Endothelial cell of hepatic sinusoid (primary cell): Measurements from ENCODE around the gene PMF1.

Experiments used
- in situ Hi-C: cut with HindIII; loops from 2 replicates; pipeline ENCODE4 v1.10.0; 2017; ENCODE audit warnings: low sequenced_read_pairs

PMF1 gene

DNA sequence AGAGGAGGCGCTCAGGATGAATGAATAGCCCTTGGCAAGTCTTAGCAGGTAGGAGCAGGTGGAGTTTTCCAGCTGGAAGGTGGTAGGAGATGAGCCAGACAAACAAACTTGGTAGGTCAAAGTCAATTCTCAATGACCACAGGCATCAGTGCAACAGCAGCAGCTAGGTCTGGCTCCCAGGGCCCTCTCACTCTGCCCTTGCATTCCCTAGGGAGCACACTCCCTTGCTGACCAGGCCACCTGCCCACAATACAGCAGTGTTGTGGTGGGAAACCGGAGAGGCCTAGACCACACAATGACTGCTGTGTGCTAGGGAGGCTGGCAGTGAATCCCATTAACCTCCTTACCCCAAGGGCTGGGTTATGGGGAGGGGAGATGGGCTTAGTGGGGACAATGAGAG, 48.1 kb downstream of the PMF1 start:
- in situ Hi-C loops, result no loop called here

DNA sequence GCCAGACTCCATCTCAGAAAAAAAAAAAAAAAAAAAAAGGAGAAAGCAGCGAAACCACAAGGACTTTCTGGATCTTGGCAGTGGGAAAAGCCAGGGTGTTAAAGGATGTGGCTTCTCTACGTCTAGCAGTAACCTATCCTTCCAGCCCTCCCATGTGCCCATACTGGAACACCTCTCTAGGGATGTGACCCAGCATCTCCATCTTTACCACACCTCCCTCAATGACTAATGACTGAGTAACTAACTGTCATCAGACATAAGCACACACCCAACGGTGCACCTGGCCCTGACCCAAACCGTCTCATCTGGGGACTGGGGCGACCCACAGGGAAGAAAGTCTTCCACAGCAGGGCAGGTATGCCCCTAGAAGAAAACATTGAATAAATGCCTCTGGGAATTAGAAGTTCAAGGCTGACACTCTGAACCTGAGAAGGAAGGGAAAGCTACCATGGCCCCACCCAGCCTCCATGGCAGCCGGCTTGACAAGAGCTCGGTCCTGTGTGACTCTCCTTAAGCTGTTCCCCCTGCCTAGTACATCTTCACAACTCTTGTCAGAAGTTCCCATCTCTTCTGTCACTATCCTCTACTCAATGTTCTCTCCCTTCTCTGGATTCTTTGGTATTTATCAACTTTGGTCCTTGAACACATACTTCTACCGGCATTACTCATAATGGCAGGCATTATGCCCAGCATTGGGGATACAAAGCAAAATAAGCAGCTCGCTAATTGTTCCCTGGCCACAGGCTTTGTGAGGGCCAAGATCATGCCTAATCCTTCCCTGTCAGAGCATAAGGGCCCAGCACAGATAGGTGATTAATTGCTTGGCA, 49.9 kb downstream of the PMF1 start:
- in situ Hi-C loops, result no loop called here

DNA sequence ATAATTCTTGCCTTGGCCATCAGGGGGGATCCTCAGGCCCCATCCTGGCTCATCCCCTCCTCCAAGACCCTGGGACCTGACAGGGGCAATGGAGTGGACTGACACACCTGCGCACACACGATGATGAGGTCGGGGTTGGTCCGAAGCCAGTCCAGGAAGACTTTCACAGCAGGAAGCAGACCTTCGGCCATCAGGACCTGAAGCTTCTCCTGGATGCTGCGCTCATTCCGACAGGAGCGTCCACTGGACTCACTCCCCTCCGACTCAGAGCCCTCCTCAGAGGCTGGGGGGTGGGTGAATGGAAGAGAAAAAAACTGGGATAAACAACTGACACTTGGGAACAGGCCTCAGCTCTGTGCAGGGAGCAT, 50.5 kb downstream of the PMF1 start:
- in situ Hi-C loops, result no loop called here

DNA sequence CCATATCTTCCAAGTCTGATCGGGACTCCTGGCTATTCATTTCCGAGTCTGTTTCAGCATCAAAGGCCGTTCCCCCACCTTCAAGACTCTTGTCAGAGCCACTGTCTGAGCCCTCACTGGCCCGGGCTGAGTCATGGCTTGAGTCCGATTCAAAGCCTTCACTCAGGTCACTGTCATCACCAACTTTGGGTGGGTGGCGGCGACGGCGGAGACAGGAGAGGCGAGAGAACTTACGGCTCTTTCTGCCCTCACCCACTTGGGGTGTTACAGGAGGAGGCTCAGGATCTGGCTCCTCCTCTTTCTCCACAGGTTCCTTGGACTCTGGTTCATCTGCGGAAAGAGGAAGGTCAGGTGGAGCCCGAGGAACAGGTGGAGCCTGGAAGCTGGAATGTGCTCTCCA, 53.2 kb downstream of the PMF1 start:
- in situ Hi-C loops, result no loop called here

DNA sequence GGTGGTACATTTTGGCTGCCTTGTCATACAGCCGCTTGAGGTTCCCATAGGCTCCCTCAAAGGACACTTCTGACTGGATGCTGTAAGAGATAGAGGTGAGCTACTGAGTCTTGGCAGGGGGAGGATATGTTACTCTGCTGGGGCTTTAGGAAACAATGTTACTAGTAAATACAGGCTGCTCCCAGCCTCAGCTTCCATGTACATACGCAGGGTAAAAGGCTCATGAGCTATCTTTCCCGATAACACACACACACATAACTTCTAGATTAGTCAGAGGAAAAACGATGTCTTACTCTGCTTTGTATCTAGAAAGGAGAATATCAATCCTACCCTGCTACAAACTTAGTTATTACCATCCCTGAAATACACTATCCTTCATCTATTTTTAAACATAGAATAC, 55.5 kb downstream of the PMF1 start:
- in situ Hi-C loops, result no loop called here

DNA sequence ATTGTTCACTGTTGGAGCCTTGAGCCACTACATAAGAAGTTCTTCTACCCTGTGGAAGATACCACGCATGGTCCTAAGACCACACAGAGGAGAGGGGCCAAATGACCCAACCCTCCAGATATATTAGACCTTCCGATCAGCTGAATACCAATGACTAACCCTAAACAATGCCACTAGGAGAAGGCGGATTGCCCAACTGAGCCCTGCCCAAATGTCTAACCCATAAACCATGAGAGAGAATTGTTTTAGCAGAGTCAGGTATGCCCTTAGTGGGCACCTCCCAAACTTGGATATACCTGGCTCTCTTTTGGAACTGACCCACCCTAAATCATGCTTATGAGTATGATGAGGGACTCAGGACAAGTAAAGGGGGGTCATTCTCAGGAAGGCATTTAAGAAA, 57.5 kb downstream of the PMF1 start:
- in situ Hi-C loops, result no loop called here

DNA sequence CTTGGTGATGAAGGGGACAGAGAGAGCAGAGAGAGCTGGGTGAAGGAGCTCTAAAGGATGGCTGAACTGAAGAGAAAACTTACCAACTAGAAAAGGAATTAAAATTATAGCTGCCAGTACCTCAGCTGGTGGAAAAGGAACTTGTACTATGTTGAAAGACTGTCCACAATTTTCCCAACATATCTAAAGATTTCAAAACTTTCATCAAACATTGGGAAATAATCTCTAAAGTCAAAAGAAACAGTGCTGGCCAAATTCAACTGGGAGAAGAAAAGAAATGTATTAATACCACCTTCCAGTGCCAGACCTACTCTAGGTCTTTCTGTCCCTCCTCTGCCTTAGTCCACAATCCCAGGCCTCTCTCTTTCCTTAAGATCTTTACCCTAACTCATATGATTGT, 63.7 kb downstream of the PMF1 start:
- in situ Hi-C loops, result no loop called here

DNA sequence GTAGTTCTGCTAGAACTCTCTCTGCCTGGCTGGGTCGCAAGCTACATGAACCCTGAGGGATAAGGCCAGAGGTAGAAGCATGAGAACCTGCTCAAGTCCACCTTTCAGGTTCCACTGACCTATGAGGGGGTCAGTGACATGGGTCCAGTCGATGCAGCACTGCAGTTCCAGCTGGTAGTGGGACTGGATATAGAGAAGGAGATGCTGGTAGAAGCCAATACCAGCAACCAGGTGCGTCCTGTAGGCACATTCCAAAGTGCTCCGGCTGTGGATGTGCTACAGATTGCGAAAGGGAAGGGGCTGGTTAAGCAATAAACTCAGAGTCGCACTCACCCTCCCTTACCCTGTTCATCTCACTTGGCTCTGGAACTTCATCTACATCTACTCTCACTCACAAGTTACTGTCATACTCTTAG, 64.2 kb downstream of the PMF1 start:
- in situ Hi-C loops, result no loop called here

DNA sequence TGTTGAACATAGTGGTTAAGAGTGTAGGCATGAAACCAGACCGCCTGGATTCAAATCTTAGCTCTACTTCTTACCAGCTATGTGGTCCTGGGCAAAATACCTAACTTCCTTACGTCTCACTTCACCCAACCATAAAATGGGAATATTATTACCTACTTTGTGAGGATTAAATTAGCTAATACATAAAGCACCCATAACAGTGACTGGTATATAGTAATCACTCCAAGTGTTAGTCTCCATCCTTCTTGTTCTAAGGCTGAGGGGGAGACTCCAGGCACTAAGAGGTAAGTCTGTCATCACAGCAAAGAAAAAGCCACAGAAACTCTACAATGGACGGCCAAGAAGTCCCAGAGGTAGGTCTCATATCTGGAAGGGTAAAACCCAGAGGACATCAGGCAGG, 67.0 kb downstream of the PMF1 start:
- in situ Hi-C loops, result loop anchor here (5.0 kb wide), 1 partner anchor 92 kb away; no protein-coding TSS in a partner anchor

DNA sequence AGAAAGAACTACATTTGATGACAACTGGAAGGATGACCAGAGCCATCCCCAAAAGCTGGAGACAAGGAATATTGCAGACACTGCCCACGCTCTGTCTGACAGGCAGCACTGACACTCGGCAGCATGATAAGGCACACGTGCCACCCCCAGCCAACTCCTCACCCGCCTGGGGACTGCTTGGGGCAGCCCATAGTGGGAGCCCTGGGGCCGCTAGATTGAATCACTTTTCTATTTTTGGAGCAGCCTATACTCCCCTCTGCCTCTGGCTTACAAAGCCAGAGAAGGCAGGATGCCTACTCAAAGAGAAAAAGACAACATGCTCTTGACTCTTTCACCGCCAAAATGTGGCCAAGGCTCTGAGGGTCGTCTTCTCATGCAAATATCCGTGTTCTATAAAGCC, 68.5 kb downstream of the PMF1 start:
- in situ Hi-C loops, result loop anchor here (5.0 kb wide), 1 partner anchor 91 kb away; no protein-coding TSS in a partner anchor

DNA sequence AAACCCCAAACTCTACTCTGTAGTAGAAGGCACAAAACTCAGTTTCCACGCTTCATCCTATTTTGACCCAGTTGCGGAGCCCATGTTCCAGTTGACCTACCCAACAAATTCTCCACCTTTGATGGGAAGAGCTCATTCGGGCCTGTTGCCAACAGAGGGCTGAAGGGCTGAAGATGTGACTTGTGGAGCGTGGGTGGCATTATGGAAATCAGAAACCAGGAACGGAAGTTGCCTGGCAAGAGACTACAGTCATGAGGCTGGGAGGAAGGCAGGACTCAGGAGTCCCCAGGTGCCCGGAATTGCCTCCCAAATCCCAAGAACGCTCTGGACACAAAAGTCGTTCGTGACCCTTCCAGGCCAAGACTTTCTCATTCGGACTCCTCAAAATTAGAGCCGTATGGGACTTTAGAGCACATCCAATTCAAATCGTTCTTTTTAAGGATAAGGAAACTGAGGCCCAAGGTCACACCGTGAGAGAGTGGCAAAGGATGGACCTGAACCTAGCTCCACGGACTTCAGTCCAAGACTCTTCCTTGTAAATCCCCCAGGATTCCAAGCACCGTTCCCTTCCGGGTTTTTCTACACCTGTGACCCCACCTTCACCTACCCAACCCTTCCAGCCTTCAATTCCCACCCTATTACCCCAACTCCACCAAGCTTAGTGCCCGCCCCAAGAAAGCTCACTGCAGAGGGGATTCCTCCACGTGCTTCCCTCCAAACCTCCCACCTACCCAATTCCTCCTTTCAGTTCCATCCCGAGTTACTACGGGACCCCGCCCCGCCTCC, 69.1 kb downstream of the PMF1 start:
- in situ Hi-C loops, result loop anchor here (5.0 kb wide), 1 partner anchor 90 kb away; no protein-coding TSS in a partner anchor

DNA sequence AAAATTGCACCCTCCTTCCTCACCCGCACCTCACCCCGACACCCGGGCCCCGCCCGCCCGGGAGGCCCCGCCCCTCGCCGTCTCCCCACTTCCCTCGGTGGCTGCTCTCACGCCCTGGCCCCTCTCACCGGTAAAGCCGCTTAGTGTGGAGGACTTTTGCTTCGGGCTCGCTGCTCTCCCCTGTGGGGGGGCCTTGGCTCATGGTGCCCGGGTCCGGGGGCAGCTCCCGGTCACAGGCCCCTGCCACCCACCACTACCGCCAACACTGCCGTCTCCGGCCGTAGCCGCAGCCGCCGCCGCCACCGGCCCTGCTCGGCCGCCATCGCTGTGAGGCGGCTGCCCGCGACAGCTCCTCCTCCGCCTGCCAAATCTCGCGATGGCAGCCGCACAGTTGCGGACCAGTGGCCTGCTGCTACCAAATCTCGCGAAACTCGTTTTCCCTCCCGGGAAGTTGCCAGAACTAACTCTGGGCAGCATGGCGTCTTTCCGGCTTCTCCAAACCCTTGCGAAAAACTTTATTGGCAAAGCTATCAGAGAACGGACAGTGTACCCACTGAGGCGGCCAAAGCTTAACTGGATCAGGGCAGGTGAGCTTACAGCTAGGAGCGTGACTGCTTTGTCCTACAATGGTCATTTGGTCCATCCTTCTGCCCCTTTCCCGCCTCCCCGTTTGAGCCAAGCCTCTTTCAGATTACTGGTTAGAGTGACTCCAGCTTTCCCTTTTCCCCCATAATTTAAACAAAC, 69.8 kb downstream of the PMF1 start, which contains the start of gene SMG5:
TSS of gene SMG5 (minus strand) at position 347 of the 744 bp plus-strand sequence. CDS start at position 202, 145 bp downstream.
- in situ Hi-C loops, result loop anchor here (5.0 kb wide), 1 partner anchor 90 kb away; no protein-coding TSS in a partner anchor

DNA sequence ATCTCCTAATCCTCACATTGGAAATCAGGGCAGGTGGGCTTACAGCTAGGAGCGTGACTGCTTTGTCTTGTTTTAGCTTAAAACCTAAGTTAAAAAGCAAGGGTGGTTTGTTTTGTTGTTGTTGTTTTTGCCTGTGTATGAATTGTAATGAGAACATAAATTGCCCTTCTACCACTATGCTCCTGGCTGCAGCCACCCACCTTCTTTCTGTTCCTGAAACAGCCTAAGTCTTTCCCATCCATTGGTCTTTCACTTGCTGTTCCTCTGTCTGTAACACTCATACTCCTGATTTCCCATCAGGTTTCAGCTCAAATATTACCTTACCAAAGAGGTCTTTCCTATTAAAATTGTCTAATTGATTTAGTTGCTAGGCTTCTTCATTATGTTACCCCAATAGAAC, 70.7 kb downstream of the PMF1 start:
- in situ Hi-C loops, result loop anchor here (5.0 kb wide), 1 partner anchor 89 kb away; no protein-coding TSS in a partner anchor

DNA sequence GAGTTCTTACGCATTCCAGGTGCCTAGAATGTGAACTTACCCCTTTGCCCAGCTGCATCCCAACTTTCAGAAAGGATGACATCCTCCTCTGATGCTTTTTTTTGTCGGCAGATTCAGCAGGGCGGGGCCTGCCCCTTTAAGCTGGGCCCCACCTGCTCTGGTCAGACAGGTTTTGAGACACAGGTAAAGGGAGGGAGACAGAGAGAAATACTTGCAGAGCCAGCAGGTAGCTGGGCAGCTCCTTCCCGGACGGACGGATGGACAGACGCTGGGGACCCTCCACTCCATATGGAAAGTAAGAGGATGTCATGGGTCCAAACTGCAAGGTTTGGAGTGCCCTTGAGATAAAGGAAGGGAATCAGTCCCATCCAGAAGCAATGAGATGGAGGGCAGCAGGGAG, 71.3 kb downstream of the PMF1 start, which contains the start of gene TMEM79:
TSS of gene TMEM79 (plus strand) at position 214 of the 400 bp plus-strand sequence. CDS start 902 bp downstream, outside the sequence.
- in situ Hi-C loops, result loop anchor here (5.0 kb wide), 1 partner anchor 88 kb away; no protein-coding TSS in a partner anchor

DNA sequence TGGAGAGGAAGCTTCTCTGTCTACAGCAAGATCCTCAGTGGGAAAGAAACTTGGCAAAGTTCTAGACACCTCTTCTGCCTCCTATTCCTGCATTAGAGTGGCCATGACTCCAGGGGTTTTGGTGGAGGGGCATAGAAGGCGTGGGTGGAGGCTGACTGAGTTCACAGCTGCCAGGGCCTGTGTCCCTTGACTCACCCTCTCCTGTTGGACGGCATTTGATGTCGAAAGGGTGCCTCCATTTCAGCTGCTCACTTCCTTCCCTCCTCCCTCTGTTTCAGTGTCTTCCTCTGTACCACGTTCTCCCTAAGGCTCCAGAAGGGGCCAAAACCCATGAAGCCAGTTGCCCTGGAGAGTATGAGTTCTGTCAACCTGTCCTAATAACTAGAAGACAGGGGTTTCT, 72.0 kb downstream of the PMF1 start:
- in situ Hi-C loops, result loop anchor here (5.0 kb wide), 1 partner anchor 88 kb away; no protein-coding TSS in a partner anchor

DNA sequence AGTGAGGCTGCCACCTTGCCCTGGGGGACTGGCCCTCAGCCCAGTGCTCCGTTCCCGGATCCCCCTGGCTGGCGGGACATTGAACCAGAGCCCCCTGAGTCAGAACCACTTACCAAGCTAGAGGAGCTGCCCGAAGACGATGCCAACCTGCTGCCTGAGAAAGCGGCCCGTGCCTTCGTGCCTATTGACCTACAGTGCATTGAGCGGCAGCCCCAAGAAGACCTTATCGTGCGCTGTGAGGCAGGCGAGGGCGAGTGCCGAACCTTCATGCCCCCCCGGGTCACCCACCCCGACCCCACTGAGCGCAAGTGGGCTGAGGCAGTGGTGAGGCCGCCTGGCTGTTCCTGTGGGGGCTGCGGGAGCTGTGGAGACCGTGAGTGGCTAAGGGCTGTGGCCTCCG, 72.6 kb downstream of the PMF1 start:
- in situ Hi-C loops, result no loop called here

DNA sequence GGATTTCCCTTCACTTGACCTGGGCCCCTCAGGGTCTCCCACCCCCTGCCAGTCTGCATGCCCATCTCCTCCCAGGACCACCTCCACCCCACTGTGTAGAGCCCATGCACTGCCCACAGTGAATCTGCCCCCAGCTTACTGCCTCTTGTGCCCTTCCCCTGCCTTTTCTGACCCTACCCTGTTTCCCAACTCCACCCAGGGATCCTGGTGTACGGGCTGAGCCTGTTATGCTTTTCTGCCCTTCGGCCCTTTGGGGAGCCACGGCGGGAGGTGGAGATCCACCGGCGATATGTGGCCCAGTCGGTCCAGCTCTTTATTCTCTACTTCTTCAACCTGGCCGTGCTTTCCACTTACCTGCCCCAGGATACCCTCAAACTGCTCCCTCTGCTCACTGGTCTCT, 73.3 kb downstream of the PMF1 start:
- in situ Hi-C loops, result no loop called here
